GM19438 (cell line): ENCODE measurements around the gene ALG3.

Experiments used
- ATAC-seq: cut with Tn5 transposase; IDR thresholded peaks from one replicate; pipeline ENCODE4 v1.9.1; 2021; ENCODE audit warnings: low read depth; ENCODE audit not compliant: unreplicated experiment

The ALG3 gene

GRCh38 chr3:184236033-184236410 lies 12.7 kb downstream of the ALG3 start:
- ATAC-seq: no peak

GRCh38 chr3:184235381-184236032 lies 13.3 kb downstream of the ALG3 start:
- ATAC-seq: no peak

GRCh38 chr3:184234671-184235380 lies 13.9 kb downstream of the ALG3 start:
- no peak for ATAC-seq

- no peak for ATAC-seq
Observed at GRCh38 chr3:184234224-184234623, 14.5 kb downstream of the ALG3 start.

- ATAC-seq: no peak
Observed at GRCh38 chr3:184233127-184233843, 15.5 kb downstream of the ALG3 start.

GRCh38 chr3:184231671-184232070 lies 17.1 kb downstream of the ALG3 start:
- no peak for ATAC-seq

- ATAC-seq: no peak
Observed at GRCh38 chr3:184230603-184231528, 17.9 kb downstream of the ALG3 start.

- ATAC-seq: no peak
Observed at GRCh38 chr3:184230081-184230602, 18.6 kb downstream of the ALG3 start.

GRCh38 chr3:184229394-184230080 lies 19.2 kb downstream of the ALG3 start, which contains the start of gene VWA5B2:
Gene VWA5B2, plus strand, starts transcription at chr3:184229585. Its CDS starts 944 bp downstream, at chr3:184230529.
- peak; percentile 83 for ATAC-seq

GRCh38 chr3:184228376-184229137 lies 20.2 kb downstream of the ALG3 start:
- ATAC-seq: no peak

GRCh38 chr3:184227481-184227935 lies 21.3 kb downstream of the ALG3 start:
- ATAC-seq: no peak

- no peak for ATAC-seq
Observed at GRCh38 chr3:184223946-184224345, 24.8 kb downstream of the ALG3 start.

- ATAC-seq: no peak
Observed at GRCh38 chr3:184222521-184222920, 26.2 kb downstream of the ALG3 start.

GRCh38 chr3:184218814-184219213 lies 29.9 kb downstream of the ALG3 start:
- no peak for ATAC-seq

GRCh38 chr3:184211718-184212117 lies 37.0 kb downstream of the ALG3 start:
- no peak for ATAC-seq

GRCh38 chr3:184211297-184211696 lies 37.5 kb downstream of the ALG3 start:
- no peak for ATAC-seq

GRCh38 chr3:184209146-184209923 lies 39.4 kb downstream of the ALG3 start:
- ATAC-seq: no peak

- ATAC-seq: no peak
Observed at GRCh38 chr3:184203526-184203925, 45.2 kb downstream of the ALG3 start.
